ENCODE data around the gene HDHD3. TPM values are rescaled to one million over a fixed set of nuclear protein-coding genes. Genes with fewer than 3 reads are reported as not detected.
"Not testable (repeated sequence)": the region's sequence is repeated elsewhere in the genome, so short reads cannot be mapped to it uniquely, and the experiment has no call there.

HDHD3 gene
- total RNA-seq, 4 donors from 2014 or later = 9.1 to 30.2 (median 22.8) TPM

- intact Hi-C loops (cut with DNase I) = no loop called here
- no peak for TF ChIP-seq EP300 (IDR thresholded peaks at IDR 0.05)
- TF ChIP-seq CTCF (IDR thresholded peaks at IDR 0.05) = no peak
- no peak for TF ChIP-seq POLR2A (IDR thresholded peaks at IDR 0.05; ENCODE audit: low read depth)
- TF ChIP-seq POLR2AphosphoS5 (IDR thresholded peaks at IDR 0.05) = no peak
- H3K36me3 ChIP-seq = peaks cover 24 to 60% (median 57%) of the 10 kb centered on the region in 4 donors
- H3K27ac ChIP-seq (replicated peaks in 1 of 4) = no peak overlapping the region
- no peaks in the 10 kb centered on the region for H3K9me3 ChIP-seq
- 93% methylated on average over 4 of the region's 4 CpGs for WGBS
- H3K4me3 ChIP-seq = no peak overlapping the region
- H3K27me3 ChIP-seq = no peaks in the 10 kb centered on the region
- no peaks in the 10 kb centered on the region for H3K4me1 ChIP-seq
- no peak for DNase-seq (ENCODE audit: extremely low spot score)
These were observed 10.0 kb upstream of the HDHD3 start for GRCh38 chr9:113386571-113387393.

- intact Hi-C loops (cut with DNase I) = no loop called here
- H3K9me3 ChIP-seq = no peaks in the 10 kb centered on the region
- no peaks in the 10 kb centered on the region for H3K27me3 ChIP-seq
- WGBS = 89% methylated on average over 8 of the region's 8 CpGs
- peaks cover 0 to 12% (median 9%) of the 10 kb centered on the region in 4 donors for H3K36me3 ChIP-seq
- TF ChIP-seq POLR2A (IDR thresholded peaks at IDR 0.05; ENCODE audit: low read depth) = no peak
- no peak for TF ChIP-seq CTCF (IDR thresholded peaks at IDR 0.05)
- TF ChIP-seq POLR2AphosphoS5 (IDR thresholded peaks at IDR 0.05) = no peak
- no peak for TF ChIP-seq EP300 (IDR thresholded peaks at IDR 0.05)
- peak; percentile 53 for DNase-seq (ENCODE audit: extremely low spot score)
- no peak overlapping the region for H3K27ac ChIP-seq (replicated peaks in 1 of 4)
- H3K4me1 ChIP-seq = peaks cover 3 to 6% (median 5%) of the 10 kb centered on the region in 4 donors
- H3K4me3 ChIP-seq = no peak overlapping the region
These were observed 5.2 kb upstream of the HDHD3 start for GRCh38 chr9:113381909-113382411.

- not testable (repeated sequence) for DNase-seq (ENCODE audit: extremely low spot score)
- 86% methylated on average over 7 of the region's 7 CpGs for WGBS
These were observed 4.7 kb upstream of the HDHD3 start for GRCh38 chr9:113381441-113381840.

GRCh38 chr9:113380869-113381378, 4.1 kb upstream of the HDHD3 start:
- DNase-seq (ENCODE audit: extremely low spot score) = no peak
- TF ChIP-seq CTCF (IDR thresholded peaks at IDR 0.05) (no peak), EP300 (IDR thresholded peaks at IDR 0.05) (no peak), POLR2A (IDR thresholded peaks at IDR 0.05; ENCODE audit: low read depth) (no peak), POLR2AphosphoS5 (IDR thresholded peaks at IDR 0.05) (no peak)
- peaks cover 6 to 13% (median 11%) of the 10 kb centered on the region in 4 donors for H3K4me1 ChIP-seq
- no peaks in the 10 kb centered on the region for H3K27me3 ChIP-seq
- no peak overlapping the region for H3K27ac ChIP-seq (replicated peaks in 1 of 4)
- peaks cover 0 to 5% (median 2%) of the 10 kb centered on the region in 4 donors for H3K36me3 ChIP-seq
- H3K4me3 ChIP-seq = no peak overlapping the region
- WGBS = 57% methylated on average over 1 of the region's 1 CpG
- no peaks in the 10 kb centered on the region for H3K9me3 ChIP-seq
- intact Hi-C loops (cut with DNase I) = no loop called here

More at GRCh38 chr9:113381441-113381840, 4.7 kb upstream of the HDHD3 start:
- intact Hi-C loops (cut with DNase I); H3K9me3 ChIP-seq; H3K4me3 ChIP-seq; H3K27me3 ChIP-seq; H3K4me1 ChIP-seq; H3K36me3 ChIP-seq; H3K27ac ChIP-seq (replicated peaks in 1 of 4): not testable (repeated sequence)

GRCh38 chr9:113379829-113380210, 3.0 kb upstream of the HDHD3 start:
- intact Hi-C loops (cut with DNase I) = loop anchor here (5.0 kb wide), 1 partner anchor 38 kb away; the partner anchor contains the start of gene WDR31
- 84% methylated on average over 2 of the region's 2 CpGs for WGBS

GRCh38 chr9:113379094-113379828, 2.5 kb upstream of the HDHD3 start:
- DNase-seq (ENCODE audit: extremely low spot score) = peak; percentile 55
- Histone ChIP-seq H3K36me3 (peaks cover under 1 to 12% (median 7%) of the 10 kb centered on the region in 4 donors), H3K4me1 (peaks cover 12 to 23% (median 20%) of the 10 kb centered on the region in 4 donors)
- WGBS = 79% methylated on average over 23 of the region's 24 CpGs
- H3K27ac ChIP-seq (replicated peaks in 1 of 4); H3K27me3 ChIP-seq; H3K9me3 ChIP-seq; H3K4me3 ChIP-seq: not testable (repeated sequence)
- intact Hi-C loops (cut with DNase I) = loop anchor here (5.0 kb wide), 1 partner anchor 37 kb away; the partner anchor contains the start of gene WDR31

More at GRCh38 chr9:113379829-113380210, 3.0 kb upstream of the HDHD3 start:
- H3K4me3 ChIP-seq; DNase-seq (ENCODE audit: extremely low spot score); H3K27ac ChIP-seq (replicated peaks in 1 of 4); H3K27me3 ChIP-seq; H3K9me3 ChIP-seq; H3K36me3 ChIP-seq: not testable (repeated sequence)
- H3K4me1 ChIP-seq = peaks cover 12 to 23% (median 19%) of the 10 kb centered on the region in 4 donors
